ENCODE results near the gene TPMT. TPM values are rescaled to one million over a fixed set of nuclear protein-coding genes. Genes with fewer than 3 reads are reported as not detected.

Gene TPMT
- total and polyA plus RNA-seq, 2 donors: 12.8 to 20.6 TPM

- 97% methylated on average over 3 of the region's 3 CpGs for WGBS
- H3K27me3 ChIP-seq (ENCODE audit: control insufficient read depth in 2 of 2, insufficient read depth in 1 of 2, low read length in 1 of 2): no peaks in the 10 kb centered on the region
- no peaks in the 10 kb centered on the region for H3K9me3 ChIP-seq (ENCODE audit: control insufficient read depth in 2 of 2, insufficient read depth in 1 of 2, low read length in 1 of 2)
- H3K4me3 ChIP-seq (ENCODE audit: low read length in 2 of 2): no peak overlapping the region
- H3K36me3 ChIP-seq (ENCODE audit: control insufficient read depth in 2 of 2, insufficient read depth in 2 of 2, low read length in 1 of 2): peaks cover 4 to 8% of the 10 kb centered on the region in 2 donors
- DNase-seq (ENCODE audit: low read depth in 6 of 9, low spot score in 9 of 9): no peak
- H3K4me1 ChIP-seq (ENCODE audit: control insufficient read depth in 2 of 2, insufficient read depth in 2 of 2, low read length in 2 of 2): peaks cover 0 to 6% of the 10 kb centered on the region in 2 donors
- H3K27ac ChIP-seq (ENCODE audit: low read depth in 1 of 2, low read length in 1 of 2): no peak overlapping the region
These were observed 22.5 kb downstream of the TPMT start for GRCh38 chr6:18132346-18132745.

- H3K4me3 ChIP-seq (ENCODE audit: low read length in 2 of 2): no peak overlapping the region
- H3K27ac ChIP-seq (ENCODE audit: low read depth in 1 of 2, low read length in 1 of 2): no peak overlapping the region
- H3K9me3 ChIP-seq (ENCODE audit: control insufficient read depth in 2 of 2, insufficient read depth in 1 of 2, low read length in 1 of 2): peaks cover 1 to 6% of the 10 kb centered on the region in 2 donors
- no peaks in the 10 kb centered on the region for H3K27me3 ChIP-seq (ENCODE audit: control insufficient read depth in 2 of 2, insufficient read depth in 1 of 2, low read length in 1 of 2)
- H3K4me1 ChIP-seq (ENCODE audit: control insufficient read depth in 2 of 2, insufficient read depth in 2 of 2, low read length in 2 of 2): peaks cover 10% of the 10 kb centered on the region in 2 donors
- peaks cover 0 to 4% of the 10 kb centered on the region in 2 donors for H3K36me3 ChIP-seq (ENCODE audit: control insufficient read depth in 2 of 2, insufficient read depth in 2 of 2, low read length in 1 of 2)
- WGBS: 96% methylated on average over 5 of the region's 5 CpGs
- no peak for DNase-seq (ENCODE audit: low read depth in 6 of 9, low spot score in 9 of 9)
These were observed 28.8 kb downstream of the TPMT start for GRCh38 chr6:18126121-18126520.

- H3K4me3 ChIP-seq (ENCODE audit: low read length in 2 of 2): peak within 1 kb of the TSS; percentile 40 to 68
- peak within 1 kb of the TSS in 1 of 2 donors; percentile 20 for H3K27ac ChIP-seq (ENCODE audit: low read depth in 1 of 2, low read length in 1 of 2)
- no peaks in the 10 kb centered on the region for H3K36me3 ChIP-seq (ENCODE audit: control insufficient read depth in 2 of 2, insufficient read depth in 2 of 2, low read length in 1 of 2)
- peaks cover 10% of the 10 kb centered on the region in 2 donors for H3K4me1 ChIP-seq (ENCODE audit: control insufficient read depth in 2 of 2, insufficient read depth in 2 of 2, low read length in 2 of 2)
- DNase-seq (ENCODE audit: low read depth in 6 of 9, low spot score in 9 of 9): peak; percentile 45 to 85 (median 55)
- peaks cover 1 to 6% of the 10 kb centered on the region in 2 donors for H3K9me3 ChIP-seq (ENCODE audit: control insufficient read depth in 2 of 2, insufficient read depth in 1 of 2, low read length in 1 of 2)
- H3K27me3 ChIP-seq (ENCODE audit: control insufficient read depth in 2 of 2, insufficient read depth in 1 of 2, low read length in 1 of 2): no peaks in the 10 kb centered on the region
- WGBS: 20% methylated on average over 82 of the region's 82 CpGs
These were observed 32.5 kb downstream of the TPMT start, which contains the start of gene NHLRC1 for GRCh38 chr6:18122128-18123093. Gene NHLRC1, minus strand, starts transcription at chr6:18122677. Its CDS starts 71 bp downstream, at chr6:18122606.

GRCh38 chr6:18121580-18122127, 33.2 kb downstream of the TPMT start:
- WGBS: 87% methylated on average over 19 of the region's 19 CpGs
- Histone ChIP-seq H3K4me1 (ENCODE audit: control insufficient read depth in 2 of 2, insufficient read depth in 2 of 2, low read length in 2 of 2) (peaks cover 10% of the 10 kb centered on the region in 2 donors), H3K27ac (ENCODE audit: low read depth in 1 of 2, low read length in 1 of 2) (no peak overlapping the region), H3K9me3 (ENCODE audit: control insufficient read depth in 2 of 2, insufficient read depth in 1 of 2, low read length in 1 of 2) (peaks cover 1 to 6% of the 10 kb centered on the region in 2 donors), H3K36me3 (ENCODE audit: control insufficient read depth in 2 of 2, insufficient read depth in 2 of 2, low read length in 1 of 2) (no peaks in the 10 kb centered on the region), H3K27me3 (ENCODE audit: control insufficient read depth in 2 of 2, insufficient read depth in 1 of 2, low read length in 1 of 2) (no peaks in the 10 kb centered on the region), H3K4me3 (ENCODE audit: low read length in 2 of 2) (peak overlapping the region; percentile 40 to 68)
- DNase-seq (ENCODE audit: low read depth in 6 of 9, low spot score in 9 of 9): no peak

- no peak for DNase-seq (ENCODE audit: low read depth in 6 of 9, low spot score in 9 of 9)
- Histone ChIP-seq H3K27ac (ENCODE audit: low read depth in 1 of 2, low read length in 1 of 2) (no peak overlapping the region), H3K4me1 (ENCODE audit: control insufficient read depth in 2 of 2, insufficient read depth in 2 of 2, low read length in 2 of 2) (peaks cover 10% of the 10 kb centered on the region in 2 donors), H3K36me3 (ENCODE audit: control insufficient read depth in 2 of 2, insufficient read depth in 2 of 2, low read length in 1 of 2) (no peaks in the 10 kb centered on the region), H3K9me3 (ENCODE audit: control insufficient read depth in 2 of 2, insufficient read depth in 1 of 2, low read length in 1 of 2) (peaks cover 1 to 6% of the 10 kb centered on the region in 2 donors), H3K27me3 (ENCODE audit: control insufficient read depth in 2 of 2, insufficient read depth in 1 of 2, low read length in 1 of 2) (no peaks in the 10 kb centered on the region), H3K4me3 (ENCODE audit: low read length in 2 of 2) (no peak overlapping the region)
- 98% methylated on average over 5 of the region's 5 CpGs for WGBS
These were observed 35.6 kb downstream of the TPMT start for GRCh38 chr6:18119236-18119635.

- Histone ChIP-seq H3K4me3 (ENCODE audit: low read length in 2 of 2) (no peak overlapping the region), H3K36me3 (ENCODE audit: control insufficient read depth in 2 of 2, insufficient read depth in 2 of 2, low read length in 1 of 2) (no peaks in the 10 kb centered on the region), H3K27ac (ENCODE audit: low read depth in 1 of 2, low read length in 1 of 2) (no peak overlapping the region), H3K4me1 (ENCODE audit: control insufficient read depth in 2 of 2, insufficient read depth in 2 of 2, low read length in 2 of 2) (peaks cover 10% of the 10 kb centered on the region in 2 donors), H3K9me3 (ENCODE audit: control insufficient read depth in 2 of 2, insufficient read depth in 1 of 2, low read length in 1 of 2) (peaks cover 1 to 6% of the 10 kb centered on the region in 2 donors), H3K27me3 (ENCODE audit: control insufficient read depth in 2 of 2, insufficient read depth in 1 of 2, low read length in 1 of 2) (no peaks in the 10 kb centered on the region)
- no peak for DNase-seq (ENCODE audit: low read depth in 6 of 9, low spot score in 9 of 9)
- WGBS: 83% methylated on average over 3 of the region's 3 CpGs
These were observed 36.5 kb downstream of the TPMT start for GRCh38 chr6:18118330-18118729.

- H3K27me3 ChIP-seq (ENCODE audit: control insufficient read depth in 2 of 2, insufficient read depth in 1 of 2, low read length in 1 of 2): no peaks in the 10 kb centered on the region
- H3K27ac ChIP-seq (ENCODE audit: low read depth in 1 of 2, low read length in 1 of 2): no peak overlapping the region
- 97% methylated on average over 5 of the region's 5 CpGs for WGBS
- H3K36me3 ChIP-seq (ENCODE audit: control insufficient read depth in 2 of 2, insufficient read depth in 2 of 2, low read length in 1 of 2): no peaks in the 10 kb centered on the region
- H3K9me3 ChIP-seq (ENCODE audit: control insufficient read depth in 2 of 2, insufficient read depth in 1 of 2, low read length in 1 of 2): peaks cover 0 to 6% of the 10 kb centered on the region in 2 donors
- H3K4me3 ChIP-seq (ENCODE audit: low read length in 2 of 2): no peak overlapping the region
- H3K4me1 ChIP-seq (ENCODE audit: control insufficient read depth in 2 of 2, insufficient read depth in 2 of 2, low read length in 2 of 2): peaks cover 4% of the 10 kb centered on the region in 2 donors
- no peak for DNase-seq (ENCODE audit: low read depth in 6 of 9, low spot score in 9 of 9)
These were observed 37.7 kb downstream of the TPMT start for GRCh38 chr6:18117136-18117535.

- Histone ChIP-seq H3K27ac (ENCODE audit: low read depth in 1 of 2, low read length in 1 of 2) (no peak overlapping the region), H3K9me3 (ENCODE audit: control insufficient read depth in 2 of 2, insufficient read depth in 1 of 2, low read length in 1 of 2) (no peaks in the 10 kb centered on the region), H3K27me3 (ENCODE audit: control insufficient read depth in 2 of 2, insufficient read depth in 1 of 2, low read length in 1 of 2) (no peaks in the 10 kb centered on the region), H3K4me3 (ENCODE audit: low read length in 2 of 2) (no peak overlapping the region), H3K4me1 (ENCODE audit: control insufficient read depth in 2 of 2, insufficient read depth in 2 of 2, low read length in 2 of 2) (no peaks in the 10 kb centered on the region), H3K36me3 (ENCODE audit: control insufficient read depth in 2 of 2, insufficient read depth in 2 of 2, low read length in 1 of 2) (no peaks in the 10 kb centered on the region)
- peak in 1 of 9 donors; percentile 30 for DNase-seq (ENCODE audit: low read depth in 6 of 9, low spot score in 9 of 9)
- WGBS: 68% methylated on average over 2 of the region's 2 CpGs
These were observed 39.5 kb downstream of the TPMT start for GRCh38 chr6:18115356-18115755.

- Histone ChIP-seq H3K27ac (ENCODE audit: low read depth in 1 of 2, low read length in 1 of 2) (no peak overlapping the region), H3K27me3 (ENCODE audit: control insufficient read depth in 2 of 2, insufficient read depth in 1 of 2, low read length in 1 of 2) (no peaks in the 10 kb centered on the region), H3K9me3 (ENCODE audit: control insufficient read depth in 2 of 2, insufficient read depth in 1 of 2, low read length in 1 of 2) (no peaks in the 10 kb centered on the region), H3K4me1 (ENCODE audit: control insufficient read depth in 2 of 2, insufficient read depth in 2 of 2, low read length in 2 of 2) (no peaks in the 10 kb centered on the region), H3K4me3 (ENCODE audit: low read length in 2 of 2) (no peak overlapping the region), H3K36me3 (ENCODE audit: control insufficient read depth in 2 of 2, insufficient read depth in 2 of 2, low read length in 1 of 2) (no peaks in the 10 kb centered on the region)
- DNase-seq (ENCODE audit: low read depth in 6 of 9, low spot score in 9 of 9): no peak
These were observed 44.7 kb downstream of the TPMT start for GRCh38 chr6:18110162-18110561.

Data from thymus (tissue), 11 donors.